SK-N-SH (cell line): ENCODE results near the gene KRTAP10-2. TPM values are rescaled to one million over a fixed set of nuclear protein-coding genes. Genes with fewer than 3 reads are reported as not detected.

Experiments used
- CTCF ChIA-PET: fragments of 300-600, 350-600 bp; formaldehyde crosslinking; extraction: SDS; loops from one replicate; lab custom pipeline; 2021; lab: Yijun Ruan, JAX
- POLR2A ChIA-PET: fragments of 350-600 bp; sonication (Branson Sonifier 250); formaldehyde crosslinking; extraction: SDS; loops from one replicate; lab custom pipeline; 2020; ENCODE audit warnings: antibody characterized with exemption, inconsistent platforms; lab: Yijun Ruan, JAX
- DNase-seq: peaks from one replicate; pipeline ENCODE4 v3.0.0; 2012
- H2AFZ ChIP-seq: fragments of 200-600 bp; sonication (generic); 2 replicates; pipeline ENCODE4 v1.8.1; 2016; ENCODE audit warnings: antibody characterized with exemption, mild to moderate bottlenecking, low read depth
- H3F3A ChIP-seq: fragments of 200-600 bp; sonication (generic); replicated peaks from 2 replicates; pipeline ENCODE3; 2016; ENCODE audit warnings: antibody characterized with exemption, mild to moderate bottlenecking; ENCODE audit not compliant: insufficient read depth
- H3K27ac ChIP-seq, 2 experiments: fragments of 200-500 bp in 1 of 2; fragments of 200-600 bp in 1 of 2; sonication (Bioruptor generic) in 1 of 2; sonication (generic), shearing (Covaris generic) in 1 of 2; 2 replicates each; pipeline versions ENCODE4 v1.5.1 to v1.6.1; 2014 to 2016; ENCODE audit warnings: low read depth in 2 of 2, inconsistent platforms in 1 of 2, low read length in 1 of 2, mild to moderate bottlenecking in 1 of 2, mixed read lengths in 1 of 2
- H3K27me3 ChIP-seq: fragments of 200-600 bp; sonication (generic), shearing (Covaris generic); 2 replicates; pipeline ENCODE4 v1.6.1; 2016; ENCODE audit warnings: mixed run types; ENCODE audit not compliant: insufficient read depth
- H3K36me3 ChIP-seq, 2 experiments: fragments of 200-500 bp in 1 of 2; fragments of 200-600 bp in 1 of 2; sonication (Bioruptor generic) in 1 of 2; sonication (generic) in 1 of 2; replicated peaks in 1 of 2; 2 replicates each; pipeline versions ENCODE3 to v1.5.1; 2014 to 2016; ENCODE audit warnings: low read length in 1 of 2, mild to moderate bottlenecking in 1 of 2; ENCODE audit not compliant: insufficient read depth in 2 of 2, control insufficient read depth in 1 of 2
- H3K4me1 ChIP-seq, 2 experiments: fragments of 200-500 bp in 1 of 2; fragments of 200-600 bp in 1 of 2; sonication (Bioruptor generic) in 1 of 2; sonication (generic), shearing (Covaris generic) in 1 of 2; 2 replicates each; pipeline versions ENCODE4 v1.5.1 to v1.6.1; 2014 to 2016; ENCODE audit warnings: low read depth in 1 of 2, low read length in 1 of 2, mixed run types in 1 of 2; ENCODE audit not compliant: insufficient read depth in 2 of 2, control insufficient read depth in 1 of 2
- H3K4me2 ChIP-seq: fragments of 200-600 bp; sonication (generic), shearing (Covaris generic); 2 replicates; pipeline ENCODE4 v1.6.1; 2017; ENCODE audit warnings: mixed run types
- H3K4me3 ChIP-seq, 2 experiments: fragments of 200-500 bp in 1 of 2; fragments of 200-600 bp in 1 of 2; sonication (Bioruptor generic) in 1 of 2; sonication (generic), shearing (Covaris generic) in 1 of 2; 2 replicates each; pipeline versions ENCODE4 v1.5.1 to v1.8.1; 2014 to 2016; ENCODE audit warnings: low read depth in 2 of 2, inconsistent platforms in 1 of 2, low read length in 1 of 2, mild to moderate bottlenecking in 1 of 2, mixed read lengths in 1 of 2, moderate library complexity in 1 of 2
- H3K79me2 ChIP-seq: fragments of 200-600 bp; sonication (generic); 2 replicates; pipeline ENCODE4 v1.8.1; 2017; ENCODE audit warnings: mild to moderate bottlenecking; ENCODE audit not compliant: insufficient read depth
- H3K9ac ChIP-seq: fragments of 200-600 bp; sonication (generic); 2 replicates; pipeline ENCODE4 v1.6.1; 2017; ENCODE audit warnings: mixed run types
- H3K9me2 ChIP-seq: fragments of 200-600 bp; sonication (generic); 2 replicates; pipeline ENCODE4 v1.6.1; 2017; ENCODE audit warnings: mixed run types
- H3K9me3 ChIP-seq: fragments of 200-600 bp; sonication (generic); 2 replicates; pipeline ENCODE4 v1.6.1; 2017; ENCODE audit warnings: mixed run types, mild to moderate bottlenecking, moderate library complexity
- H4K20me1 ChIP-seq: fragments of 200-600 bp; sonication (generic); 2 replicates; pipeline ENCODE4 v1.6.1; 2017; ENCODE audit warnings: mild to moderate bottlenecking, mixed run types; ENCODE audit not compliant: insufficient read depth
- ELF1 ChIP-seq: IDR thresholded peaks from 2 replicates; pipeline ENCODE4 v1.4.0; 2012
- EP300 ChIP-seq, 2 experiments: IDR thresholded peaks; 2 replicates each; pipeline versions ENCODE4 v1.4.0 to v1.6.1; 2012; ENCODE audit warnings: borderline replicate concordance in 1 of 2, low read depth in 1 of 2, low read length in 1 of 2
- EZH2phosphoT487 ChIP-seq: fragments of 200-600 bp; sonication (generic); IDR thresholded peaks from 2 replicates; pipeline ENCODE4 v1.6.1; 2017; ENCODE audit warnings: low read depth, mixed run types, mild to moderate bottlenecking, antibody characterized with exemption, moderate library complexity, borderline replicate concordance
- FOXJ3 ChIP-seq: sonication (generic); formaldehyde crosslinking; IDR thresholded peaks from 2 replicates; pipeline ENCODE4 v1.5.1; 2020; ENCODE audit warnings: mild to moderate bottlenecking, missing genetic modification reagents
- GABPA ChIP-seq: IDR thresholded peaks from 2 replicates; pipeline ENCODE4 v1.4.0; 2012; ENCODE audit warnings: low read depth, mild to moderate bottlenecking
- JUND ChIP-seq: IDR thresholded peaks from 2 replicates; pipeline ENCODE4 v1.4.0; 2012
- MEF2A ChIP-seq: IDR thresholded peaks from 2 replicates; pipeline ENCODE4 v1.4.0; 2012; ENCODE audit warnings: low read depth, borderline replicate concordance
- PBX3 ChIP-seq: IDR thresholded peaks from 2 replicates; pipeline ENCODE4; 2012
- POLR2AphosphoS5 ChIP-seq: IDR thresholded peaks from 2 replicates; pipeline ENCODE4 v1.6.1; 2012; ENCODE audit warnings: low read depth, low read length
- REST ChIP-seq: IDR thresholded peaks from 2 replicates; pipeline ENCODE4 v1.6.1; 2012; ENCODE audit warnings: mild to moderate bottlenecking, low read depth, low read length, moderate library complexity
- RFX5 ChIP-seq: IDR thresholded peaks from 2 replicates; pipeline ENCODE4 v1.6.1; 2012; ENCODE audit warnings: mild to moderate bottlenecking, improper control_type of control experiment, low read length
- RXRA ChIP-seq: IDR thresholded peaks from 2 replicates; pipeline ENCODE4 v1.4.0; 2012; ENCODE audit warnings: low read depth, mild to moderate bottlenecking, borderline replicate concordance
- SIN3A ChIP-seq: IDR thresholded peaks from 2 replicates; pipeline ENCODE4 v1.6.1; 2012; ENCODE audit warnings: low read depth, mild to moderate bottlenecking, low read length, moderate library complexity, borderline replicate concordance
- SMC3 ChIP-seq: IDR thresholded peaks from 2 replicates; pipeline ENCODE4 v1.6.1; 2012; ENCODE audit warnings: low read depth, low read length, improper control_type of control experiment
- TCF12 ChIP-seq: IDR thresholded peaks from 2 replicates; pipeline ENCODE4 v1.4.0; 2012
- USF1 ChIP-seq: IDR thresholded peaks from 2 replicates; pipeline ENCODE4 v1.4.0; 2012; ENCODE audit warnings: low read depth, borderline replicate concordance
- USF2 ChIP-seq: fragments of 150-350 bp; IDR thresholded peaks from 2 replicates; pipeline ENCODE4 v1.6.1; 2017; ENCODE audit warnings: antibody characterized with exemption, low read length, low read depth, borderline replicate concordance
- YY1 ChIP-seq: IDR thresholded peaks from 2 replicates; pipeline ENCODE4 v1.4.0; 2012; ENCODE audit warnings: low read depth, mild to moderate bottlenecking
- WGBS: methylation state at CpG from one replicate; pipeline ENCODE4 v1.1.6; 2017; ENCODE audit warnings: low lambda C conversion rate; 5-methylcytosine and 5-hydroxymethylcytosine counted together
- polyA plus RNA-seq, 3 experiments: library from polyadenylated mRNA; depleted of rRNA; stranded (reverse); fragments of >200 nt; gene quantifications; 2 replicates each; pipeline ENCODE4 v1.2.3, GENCODE V29; 2012

The KRTAP10-2 gene
- polyA plus RNA-seq, 1 of the 3 experiments (the other 2 are of a cell fraction): not detected

- TF ChIP-seq USF2 (peak; percentile 99), FOXJ3 (CRISPR knock-in tag) (no peak), REST (no peak), USF1 (peak; percentile 100)
Measured at GRCh38 chr21:44517175-44517899, 34.0 kb downstream of the KRTAP10-2 start (continued).

GRCh38 chr21:44516828-44517174 is 34.5 kb downstream of the KRTAP10-2 start:
- Histone ChIP-seq H3K9me3 (no peaks in the 10 kb centered on the region), H2AFZ (peak overlapping the region; percentile 62; the same call in 1 of the 2 replicates), H3K27ac (peak overlapping the region in 1 of 2 experiments; percentile 6; a peak in 1 of 4 replicates), H3K79me2 (peaks cover 11% of the 10 kb centered on the region; the same call in 1 of the 2 replicates), H3K4me3 (peak overlapping the region; percentile 60 to 86), H3F3A (no peaks in the 10 kb centered on the region), H3K36me3 (no peaks in the 10 kb centered on the region), H3K4me2 (peak overlapping the region; percentile 74), H3K9me2 (no peaks in the 10 kb centered on the region), H3K4me1 (peaks cover 0 to 18% of the 10 kb centered on the region in 2 experiments; a peak in 1 of 4 replicates), H4K20me1 (no peaks in the 10 kb centered on the region), H3K9ac (no peak overlapping the region), H3K27me3 (no peaks in the 10 kb centered on the region)
- ChIA-PET CTCF (no interaction called here), POLR2A (no interaction called here)
- WGBS: 53% methylated on average over 10 of the region's 10 CpGs
- no peak for DNase-seq
- no peak for TF ChIP-seq GABPA
- TF ChIP-seq SIN3A: no peak
- TF ChIP-seq POLR2AphosphoS5: no peak
- TF ChIP-seq EZH2phosphoT487: no peak
- TF ChIP-seq YY1: no peak
- TF ChIP-seq RFX5: no peak
- no peak for TF ChIP-seq TCF12
- no peak for TF ChIP-seq PBX3
- no peak for TF ChIP-seq JUND
- no peak for TF ChIP-seq SMC3
- no peak for TF ChIP-seq MEF2A
- no peak for TF ChIP-seq REST
- TF ChIP-seq EP300 (IDR thresholded peaks at IDR 0.05; ENCODE audit: borderline replicate concordance in 1 of 2, low read depth in 1 of 2, low read length in 1 of 2): no peak
- TF ChIP-seq RXRA: no peak
- TF ChIP-seq ELF1: no peak
